IPS DF 6.9 (cell line): ENCODE results near the gene FLYWCH2.

Experiments used
- DNase-seq: peaks from one replicate; pipeline ENCODE4 v3.0.0-alpha.2; 2013; ENCODE audit warnings: low read depth, low spot score
- H3K27ac ChIP-seq: one replicate; pipeline ENCODE4 v1.5.1; 2013; ENCODE audit warnings: low read length, control low read depth
- H3K27me3 ChIP-seq: 2 replicates; pipeline ENCODE4 v1.6.1; 2013; ENCODE audit warnings: mild to moderate bottlenecking, low read length; ENCODE audit not compliant: control insufficient read depth, insufficient read depth
- H3K36me3 ChIP-seq: 2 replicates; pipeline ENCODE4 v1.6.1; 2013; ENCODE audit warnings: low read length; ENCODE audit not compliant: control insufficient read depth, insufficient read depth
- H3K4me1 ChIP-seq: 2 replicates; pipeline ENCODE4 v1.6.1; 2013; ENCODE audit warnings: low read length; ENCODE audit not compliant: control insufficient read depth, insufficient read depth
- H3K4me3 ChIP-seq: 2 replicates; pipeline ENCODE4 v1.5.1; 2013; ENCODE audit warnings: mild to moderate bottlenecking, low read length
- H3K9me3 ChIP-seq: 2 replicates; pipeline ENCODE4 v1.6.1; 2013; ENCODE audit warnings: low read length, inconsistent platforms; ENCODE audit not compliant: control insufficient read depth, insufficient read depth
- WGBS: extraction: QIAGEN DNeasy Blood & Tissue Kit; methylation state at CpG from one replicate; pipeline ENCODE4 v1.1.7; 2013; ENCODE audit warnings: mixed read lengths, missing lambda C conversion rate; ENCODE audit not compliant: insufficient read length, insufficient coverage; 5-methylcytosine and 5-hydroxymethylcytosine counted together

FLYWCH2 gene

GRCh38 chr16:2842340-2843000, 40.5 kb upstream of the FLYWCH2 start:
- no peak for DNase-seq
- Histone ChIP-seq H3K9me3 (no peaks in the 10 kb centered on the region), H3K36me3 (no peaks in the 10 kb centered on the region), H3K4me3 (no peak overlapping the region), H3K27ac (no peak overlapping the region), H3K4me1 (no peaks in the 10 kb centered on the region), H3K27me3 (no peaks in the 10 kb centered on the region)
- WGBS = no CpG with 5 or more reads among the region's 40 CpGs

GRCh38 chr16:2843526-2843925, 39.5 kb upstream of the FLYWCH2 start:
- Histone ChIP-seq H3K9me3 (no peaks in the 10 kb centered on the region), H3K4me3 (no peak overlapping the region), H3K27ac (no peak overlapping the region), H3K36me3 (no peaks in the 10 kb centered on the region), H3K4me1 (no peaks in the 10 kb centered on the region), H3K27me3 (no peaks in the 10 kb centered on the region)
- no CpG with 5 or more reads among the region's 8 CpGs for WGBS
- DNase-seq = no peak

GRCh38 chr16:2845116-2845515, 37.9 kb upstream of the FLYWCH2 start:
- Histone ChIP-seq H3K36me3 (no peaks in the 10 kb centered on the region), H3K4me1 (no peaks in the 10 kb centered on the region), H3K9me3 (no peaks in the 10 kb centered on the region), H3K4me3 (no peak overlapping the region), H3K27ac (no peak overlapping the region), H3K27me3 (no peaks in the 10 kb centered on the region)
- DNase-seq = no peak
- no CpG with 5 or more reads among the region's 5 CpGs for WGBS

- Histone ChIP-seq H3K4me3 (no peak overlapping the region), H3K27ac (no peak overlapping the region), H3K36me3 (no peaks in the 10 kb centered on the region), H3K4me1 (no peaks in the 10 kb centered on the region), H3K9me3 (no peaks in the 10 kb centered on the region), H3K27me3 (no peaks in the 10 kb centered on the region)
- no CpG with 5 or more reads among the region's 3 CpGs for WGBS
- no peak for DNase-seq
Measured at GRCh38 chr16:2846511-2847310, 36.3 kb upstream of the FLYWCH2 start.

- Histone ChIP-seq H3K4me3 (no peak overlapping the region), H3K36me3 (no peaks in the 10 kb centered on the region), H3K27me3 (no peaks in the 10 kb centered on the region), H3K9me3 (no peaks in the 10 kb centered on the region), H3K27ac (no peak overlapping the region), H3K4me1 (no peaks in the 10 kb centered on the region)
- no peak for DNase-seq
- WGBS = no CpG with 5 or more reads among the region's 16 CpGs
Measured at GRCh38 chr16:2848933-2849725, 33.9 kb upstream of the FLYWCH2 start.

GRCh38 chr16:2852003-2852730, 30.8 kb upstream of the FLYWCH2 start:
- DNase-seq = no peak
- Histone ChIP-seq H3K27me3 (no peaks in the 10 kb centered on the region), H3K4me1 (no peaks in the 10 kb centered on the region), H3K27ac (no peak overlapping the region), H3K36me3 (no peaks in the 10 kb centered on the region), H3K9me3 (no peaks in the 10 kb centered on the region), H3K4me3 (no peak overlapping the region)
- no CpG with 5 or more reads among the region's 16 CpGs for WGBS

GRCh38 chr16:2852731-2853507, 30.1 kb upstream of the FLYWCH2 start:
- Histone ChIP-seq H3K27ac (no peak overlapping the region), H3K27me3 (no peaks in the 10 kb centered on the region), H3K4me3 (no peak overlapping the region), H3K4me1 (no peaks in the 10 kb centered on the region), H3K36me3 (no peaks in the 10 kb centered on the region), H3K9me3 (no peaks in the 10 kb centered on the region)
- WGBS = no CpG with 5 or more reads among the region's 56 CpGs
- DNase-seq = no peak

GRCh38 chr16:2853531-2854073, 29.4 kb upstream of the FLYWCH2 start:
- Histone ChIP-seq H3K4me3 (no peak overlapping the region), H3K36me3 (no peaks in the 10 kb centered on the region), H3K9me3 (no peaks in the 10 kb centered on the region), H3K27me3 (no peaks in the 10 kb centered on the region), H3K4me1 (no peaks in the 10 kb centered on the region), H3K27ac (no peak overlapping the region)
- DNase-seq = no peak
- no CpG with 5 or more reads among the region's 18 CpGs for WGBS

GRCh38 chr16:2854700-2855309, 28.2 kb upstream of the FLYWCH2 start:
- no peaks in the 10 kb centered on the region for H3K36me3 ChIP-seq
- no CpG with 5 or more reads among the region's 5 CpGs for WGBS
- no peaks in the 10 kb centered on the region for H3K9me3 ChIP-seq
- no peaks in the 10 kb centered on the region for H3K4me1 ChIP-seq
- no peak overlapping the region for H3K4me3 ChIP-seq
- H3K27me3 ChIP-seq = no peaks in the 10 kb centered on the region
- no peak overlapping the region for H3K27ac ChIP-seq
- DNase-seq = no peak
